SJCRH30 (cell line): ENCODE results near the gene CACNA2D3. TPM values are rescaled to one million over a fixed set of nuclear protein-coding genes. Genes with fewer than 3 reads are reported as not detected.

Source experiments
- DNase-seq, 2 experiments: peaks; one replicate each; pipeline ENCODE4 v3.0.0-alpha.2; 2015 to 2020
- H3K27ac ChIP-seq: fragments of 250-450 bp; sonication (Bioruptor Pico); 2 replicates; pipeline ENCODE4 v1.5.1; 2020; ENCODE audit warnings: mild to moderate bottlenecking, moderate library complexity
- H3K27me3 ChIP-seq: fragments of 250-450 bp; sonication (Bioruptor Pico); 2 replicates; pipeline ENCODE4 v1.5.1; 2020; ENCODE audit warnings: mild to moderate bottlenecking, moderate library complexity
- H3K36me3 ChIP-seq: fragments of 250-450 bp; sonication (Bioruptor Pico); 2 replicates; pipeline ENCODE4 v1.5.1; 2020; ENCODE audit warnings: mild to moderate bottlenecking, moderate library complexity
- H3K4me1 ChIP-seq: fragments of 250-450 bp; sonication (Bioruptor Pico); 2 replicates; pipeline ENCODE4 v1.5.1; 2020; ENCODE audit warnings: mild to moderate bottlenecking, moderate library complexity
- H3K4me3 ChIP-seq: fragments of 250-450 bp; sonication (Bioruptor Pico); 2 replicates; pipeline ENCODE4 v1.5.1; 2020; ENCODE audit warnings: mild to moderate bottlenecking, moderate library complexity
- H3K9me3 ChIP-seq: fragments of 250-450 bp; sonication (Bioruptor Pico); replicated peaks from 2 replicates; pipeline ENCODE4 v1.5.1; 2020; ENCODE audit warnings: mild to moderate bottlenecking, moderate library complexity
- total RNA-seq: library from RNA; depleted of rRNA; stranded (reverse); fragments of >200 nt; shearing (Covaris generic); gene quantifications from 2 replicates; pipeline ENCODE4 v1.2.3, GENCODE V29; 2014

The CACNA2D3 gene
- total RNA-seq, 1 experiment from 2014 or later = 0.22 TPM

GRCh38 chr3:54326951-54327350, 204.6 kb downstream of the CACNA2D3 start:
- H3K27me3 ChIP-seq = no peaks in the 10 kb centered on the region
- H3K27ac ChIP-seq = no peak overlapping the region
- no peak for DNase-seq
- no peaks in the 10 kb centered on the region for H3K9me3 ChIP-seq
- H3K4me3 ChIP-seq = no peak overlapping the region
- H3K36me3 ChIP-seq = no peaks in the 10 kb centered on the region
- H3K4me1 ChIP-seq = no peaks in the 10 kb centered on the region

DNA sequence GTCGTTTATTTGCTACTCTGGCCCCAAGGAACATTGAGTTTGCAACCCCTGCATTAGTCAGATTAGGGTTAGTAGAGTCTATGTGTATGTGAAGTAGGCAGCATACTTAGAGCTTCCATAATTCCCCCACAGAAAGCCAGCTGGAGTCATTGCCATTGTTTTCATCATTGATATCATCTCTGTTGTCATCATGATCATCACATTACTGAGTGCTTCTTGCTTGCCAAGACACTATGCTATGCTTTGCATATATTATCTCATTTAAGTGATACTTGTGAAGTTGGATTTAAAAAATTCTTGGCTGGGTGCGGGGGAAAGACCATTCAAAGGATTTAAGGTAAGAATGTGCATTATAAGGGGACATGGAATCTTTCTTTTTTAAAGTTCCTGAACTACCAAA, 209.0 kb downstream of the CACNA2D3 start:
- Histone ChIP-seq H3K36me3 (no peaks in the 10 kb centered on the region), H3K4me1 (no peaks in the 10 kb centered on the region)

DNA sequence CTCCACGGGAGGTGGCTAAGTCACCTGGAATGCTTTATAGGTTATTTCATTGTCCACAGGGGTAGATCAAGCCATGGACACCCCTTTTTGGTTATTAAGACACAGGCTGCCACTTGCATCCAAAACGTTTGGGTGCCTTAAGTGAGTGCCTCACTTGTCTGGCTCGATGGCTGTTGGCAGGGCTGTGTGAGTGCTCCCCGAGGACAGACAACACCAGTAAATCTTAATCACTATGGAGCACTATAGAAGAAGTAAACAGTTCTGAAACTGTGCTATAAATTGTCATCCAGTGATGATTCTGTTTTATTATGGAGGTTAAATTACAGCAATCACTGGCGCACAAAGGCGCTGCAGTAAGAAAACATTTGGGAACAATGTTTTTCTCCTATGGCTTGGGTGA, 215.5 kb downstream of the CACNA2D3 start:
- H3K4me3 ChIP-seq = no peak overlapping the region
- H3K4me1 ChIP-seq = no peaks in the 10 kb centered on the region
- H3K36me3 ChIP-seq = no peaks in the 10 kb centered on the region
- no peak for DNase-seq
- H3K9me3 ChIP-seq = no peaks in the 10 kb centered on the region
- no peaks in the 10 kb centered on the region for H3K27me3 ChIP-seq
- no peak overlapping the region for H3K27ac ChIP-seq

More for the DNA sequence above, 209.0 kb downstream of the CACNA2D3 start:
- no peak overlapping the region for H3K27ac ChIP-seq
- H3K4me3 ChIP-seq = no peak overlapping the region
- no peak for DNase-seq
- H3K27me3 ChIP-seq = no peaks in the 10 kb centered on the region
- H3K9me3 ChIP-seq = no peaks in the 10 kb centered on the region

DNA sequence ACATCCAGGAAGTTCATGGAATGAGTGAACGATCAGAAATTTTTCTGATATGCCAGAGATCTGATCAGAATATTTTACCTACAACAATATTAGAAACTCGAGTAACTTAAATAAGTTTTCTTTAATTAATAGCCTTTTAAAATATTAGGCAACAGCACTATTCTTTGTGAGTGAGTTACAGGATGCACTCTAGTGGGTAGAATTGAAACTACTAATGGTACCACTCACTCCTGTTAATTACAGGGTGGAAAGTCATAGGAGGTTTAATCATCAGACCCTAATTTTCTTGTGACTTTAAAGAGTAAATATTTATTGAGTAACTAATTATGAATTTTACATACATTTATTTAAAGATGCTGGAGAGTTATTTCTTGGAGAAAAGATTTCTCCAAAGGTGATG, 217.3 kb downstream of the CACNA2D3 start:
- Histone ChIP-seq H3K27me3 (no peaks in the 10 kb centered on the region), H3K9me3 (no peaks in the 10 kb centered on the region), H3K4me3 (no peak overlapping the region), H3K36me3 (no peaks in the 10 kb centered on the region), H3K27ac (no peak overlapping the region), H3K4me1 (no peaks in the 10 kb centered on the region)
- no peak for DNase-seq

DNA sequence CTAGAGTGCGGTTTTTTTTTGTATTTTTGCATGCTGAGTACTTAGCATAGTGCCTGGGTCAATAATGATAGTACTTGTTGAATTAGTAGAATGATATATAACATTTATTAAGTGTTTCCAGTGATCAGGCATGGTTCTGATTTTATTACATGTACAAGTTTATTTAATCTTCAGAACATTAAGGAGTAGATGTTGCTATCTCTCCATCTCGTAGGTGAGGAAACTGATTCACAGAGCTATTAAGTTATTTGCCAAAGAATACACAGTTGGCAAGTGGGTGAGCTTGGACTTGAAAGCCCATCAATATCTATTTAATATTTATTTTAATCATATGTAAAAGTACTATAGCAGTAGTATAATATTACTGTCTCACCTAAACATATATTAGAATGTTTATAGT, 219.5 kb downstream of the CACNA2D3 start:
- Histone ChIP-seq H3K4me1 (no peaks in the 10 kb centered on the region), H3K27me3 (no peaks in the 10 kb centered on the region), H3K36me3 (no peaks in the 10 kb centered on the region), H3K9me3 (no peaks in the 10 kb centered on the region), H3K4me3 (no peak overlapping the region), H3K27ac (no peak overlapping the region)
- no peak for DNase-seq

GRCh38 chr3:54342676-54343075, 220.3 kb downstream of the CACNA2D3 start:
- DNase-seq = no peak
- no peak overlapping the region for H3K4me3 ChIP-seq
- no peaks in the 10 kb centered on the region for H3K4me1 ChIP-seq
- no peaks in the 10 kb centered on the region for H3K27me3 ChIP-seq
- H3K36me3 ChIP-seq = no peaks in the 10 kb centered on the region
- no peaks in the 10 kb centered on the region for H3K9me3 ChIP-seq
- no peak overlapping the region for H3K27ac ChIP-seq

DNA sequence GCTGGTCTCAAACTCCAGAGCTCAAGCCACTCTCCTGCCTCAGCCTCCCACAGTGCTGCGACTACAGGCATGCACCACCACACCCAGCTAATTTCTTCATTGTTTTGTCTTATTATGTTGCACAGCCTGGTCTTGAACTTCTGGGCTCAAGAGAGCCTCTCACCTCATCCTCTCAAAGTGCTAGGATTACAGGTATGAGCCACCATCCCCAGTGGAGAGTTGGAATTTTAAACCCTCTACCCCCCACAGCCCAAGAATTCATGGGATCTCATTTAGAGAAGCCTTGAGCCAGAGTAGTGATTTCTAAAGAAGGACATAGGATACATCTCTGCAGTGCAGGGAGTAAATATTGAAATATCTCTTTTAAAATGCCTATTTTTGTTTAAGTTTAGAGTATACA, 221.1 kb downstream of the CACNA2D3 start:
- no peak for DNase-seq
- Histone ChIP-seq H3K27me3 (no peaks in the 10 kb centered on the region), H3K27ac (no peak overlapping the region), H3K4me3 (no peak overlapping the region), H3K4me1 (no peaks in the 10 kb centered on the region), H3K9me3 (no peaks in the 10 kb centered on the region), H3K36me3 (no peaks in the 10 kb centered on the region)

- Histone ChIP-seq H3K4me3 (no peak overlapping the region), H3K27ac (no peak overlapping the region), H3K27me3 (no peaks in the 10 kb centered on the region), H3K36me3 (no peaks in the 10 kb centered on the region), H3K9me3 (no peaks in the 10 kb centered on the region), H3K4me1 (no peaks in the 10 kb centered on the region)
- DNase-seq = no peak
These were observed 222.4 kb downstream of the CACNA2D3 start for GRCh38 chr3:54344601-54345231.

DNA sequence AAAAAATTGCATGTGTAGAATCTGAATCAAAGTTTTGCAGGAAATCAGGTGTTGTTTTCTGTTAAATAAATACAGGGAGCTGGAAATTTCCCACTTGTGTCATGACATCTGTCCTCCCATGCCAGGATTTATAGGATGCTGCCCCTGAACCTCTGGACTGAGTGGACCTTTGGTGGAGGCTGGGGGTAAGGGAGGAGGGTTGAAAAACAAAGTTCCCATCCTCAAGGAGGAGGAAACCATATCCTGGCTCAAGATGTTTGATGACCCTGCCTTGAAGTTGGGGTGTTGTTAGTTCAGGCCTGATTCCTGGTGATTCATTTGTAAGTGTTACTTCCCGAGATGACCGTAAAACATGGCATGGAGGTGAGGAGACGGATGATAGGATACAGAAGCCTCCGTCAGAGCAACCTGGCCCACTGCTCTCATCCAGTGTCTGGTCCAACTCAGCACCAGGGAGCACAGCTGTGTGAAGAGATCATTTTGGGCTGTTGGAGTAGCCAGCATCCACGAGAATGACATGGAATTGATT, 223.6 kb downstream of the CACNA2D3 start:
- no peak for DNase-seq
- Histone ChIP-seq H3K4me3 (no peak overlapping the region), H3K27me3 (no peaks in the 10 kb centered on the region), H3K4me1 (no peaks in the 10 kb centered on the region), H3K9me3 (no peaks in the 10 kb centered on the region), H3K36me3 (no peaks in the 10 kb centered on the region), H3K27ac (no peak overlapping the region)

DNA sequence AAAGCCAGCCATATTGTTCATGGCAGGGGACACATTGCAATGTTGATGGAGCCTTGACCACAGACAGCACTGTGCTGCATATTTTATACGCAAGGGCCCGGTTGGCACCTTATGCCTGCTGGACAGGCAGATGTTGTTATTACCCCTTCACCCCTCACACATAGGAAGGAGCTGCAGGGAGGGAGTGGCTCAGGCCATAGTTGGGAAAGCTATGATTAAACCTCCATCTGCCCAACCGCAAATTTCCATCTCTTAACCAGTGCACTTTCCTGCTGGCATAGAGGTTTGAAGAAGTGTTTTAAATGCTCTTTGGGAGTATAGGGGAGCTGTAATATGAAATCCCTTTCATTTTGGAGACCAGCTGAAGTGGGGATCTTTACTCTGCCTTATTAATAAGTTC, 224.7 kb downstream of the CACNA2D3 start:
- no peaks in the 10 kb centered on the region for H3K9me3 ChIP-seq
- no peak overlapping the region for H3K4me3 ChIP-seq
- H3K36me3 ChIP-seq = no peaks in the 10 kb centered on the region
- no peak overlapping the region for H3K27ac ChIP-seq
- H3K4me1 ChIP-seq = no peaks in the 10 kb centered on the region
- no peak for DNase-seq
- no peaks in the 10 kb centered on the region for H3K27me3 ChIP-seq

GRCh38 chr3:54347933-54348332, 225.6 kb downstream of the CACNA2D3 start:
- H3K27ac ChIP-seq = no peak overlapping the region
- no peaks in the 10 kb centered on the region for H3K4me1 ChIP-seq
- DNase-seq = no peak
- H3K9me3 ChIP-seq = no peaks in the 10 kb centered on the region
- H3K4me3 ChIP-seq = no peak overlapping the region
- H3K27me3 ChIP-seq = no peaks in the 10 kb centered on the region
- H3K36me3 ChIP-seq = no peaks in the 10 kb centered on the region

DNA sequence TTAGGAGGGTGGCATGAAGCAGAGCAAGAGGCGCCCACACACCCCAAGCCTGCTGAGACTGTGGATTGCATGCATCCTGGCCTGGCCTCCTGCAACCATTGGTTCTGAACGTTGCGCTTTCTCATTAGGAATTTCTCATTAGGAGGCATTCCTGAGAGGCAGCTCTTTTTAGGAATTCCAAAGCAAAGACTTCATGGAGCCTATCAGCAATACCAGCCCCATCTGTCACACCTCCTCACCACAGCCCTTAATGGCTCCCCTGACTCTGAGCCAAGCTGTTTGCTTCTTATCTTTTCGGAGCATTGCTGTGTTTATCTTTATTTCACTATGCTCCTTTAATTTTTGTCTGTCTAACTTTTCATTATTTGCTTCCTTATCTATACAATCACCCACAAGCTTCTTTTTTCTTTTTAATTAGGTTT, 226.9 kb downstream of the CACNA2D3 start:
- no peaks in the 10 kb centered on the region for H3K27me3 ChIP-seq
- no peaks in the 10 kb centered on the region for H3K9me3 ChIP-seq
- H3K36me3 ChIP-seq = no peaks in the 10 kb centered on the region
- DNase-seq = no peak
- no peak overlapping the region for H3K27ac ChIP-seq
- no peaks in the 10 kb centered on the region for H3K4me1 ChIP-seq
- no peak overlapping the region for H3K4me3 ChIP-seq

DNA sequence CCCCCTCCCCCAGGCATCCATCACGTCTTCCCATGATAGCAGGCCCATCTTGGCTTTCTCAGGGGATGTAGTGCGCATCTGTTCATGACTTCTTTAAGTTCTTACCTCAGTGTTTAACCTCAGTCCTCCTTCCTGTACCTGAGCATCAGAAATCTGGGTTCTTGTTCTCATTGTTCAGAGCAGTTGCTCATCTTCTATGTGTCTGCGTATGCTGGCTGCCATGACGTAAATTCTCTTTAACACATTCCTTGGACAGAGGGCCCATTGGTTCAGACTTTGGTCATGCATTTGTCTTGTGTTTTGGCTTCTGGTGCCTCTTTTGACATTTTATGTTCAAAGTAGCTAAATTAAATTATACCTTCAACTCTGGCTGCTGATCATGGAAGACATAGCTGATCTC, 227.3 kb downstream of the CACNA2D3 start:
- H3K27me3 ChIP-seq = no peaks in the 10 kb centered on the region
- H3K4me3 ChIP-seq = no peak overlapping the region
- H3K9me3 ChIP-seq = no peaks in the 10 kb centered on the region
- DNase-seq = no peak
- no peaks in the 10 kb centered on the region for H3K4me1 ChIP-seq
- no peaks in the 10 kb centered on the region for H3K36me3 ChIP-seq
- H3K27ac ChIP-seq = no peak overlapping the region

GRCh38 chr3:54353546-54353945, 231.2 kb downstream of the CACNA2D3 start:
- DNase-seq = no peak
- H3K4me3 ChIP-seq = no peak overlapping the region
- no peak overlapping the region for H3K27ac ChIP-seq
- no peaks in the 10 kb centered on the region for H3K4me1 ChIP-seq
- no peaks in the 10 kb centered on the region for H3K36me3 ChIP-seq
- H3K27me3 ChIP-seq = no peaks in the 10 kb centered on the region
- H3K9me3 ChIP-seq = no peaks in the 10 kb centered on the region

GRCh38 chr3:54353946-54354345, 231.6 kb downstream of the CACNA2D3 start:
- no peak for DNase-seq
- no peak overlapping the region for H3K4me3 ChIP-seq
- H3K27me3 ChIP-seq = no peaks in the 10 kb centered on the region
- H3K27ac ChIP-seq = no peak overlapping the region
- no peaks in the 10 kb centered on the region for H3K4me1 ChIP-seq
- H3K36me3 ChIP-seq = no peaks in the 10 kb centered on the region
- no peaks in the 10 kb centered on the region for H3K9me3 ChIP-seq

DNA sequence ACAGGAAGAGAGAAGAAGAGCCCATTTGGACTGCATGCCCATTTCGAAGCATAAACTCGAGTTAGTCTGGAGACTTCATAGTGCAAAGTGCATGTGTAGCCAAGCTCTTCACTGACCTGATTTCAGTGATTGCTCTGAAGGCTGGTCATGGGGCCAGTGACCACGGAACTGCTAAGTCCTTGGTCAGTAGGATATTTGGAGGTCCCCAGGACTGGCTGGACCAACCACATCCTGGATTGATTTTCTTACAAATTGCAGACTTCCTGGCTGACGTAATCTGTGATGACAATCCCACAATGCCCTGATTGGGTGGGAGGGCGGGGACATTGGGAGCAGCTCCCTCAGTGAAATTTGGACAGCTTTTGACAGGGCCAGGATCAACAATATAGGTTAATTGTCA, 233.4 kb downstream of the CACNA2D3 start:
- no peaks in the 10 kb centered on the region for H3K4me1 ChIP-seq
- no peak overlapping the region for H3K4me3 ChIP-seq
- no peaks in the 10 kb centered on the region for H3K27me3 ChIP-seq
- no peaks in the 10 kb centered on the region for H3K9me3 ChIP-seq
- DNase-seq = no peak
- no peak overlapping the region for H3K27ac ChIP-seq
- no peaks in the 10 kb centered on the region for H3K36me3 ChIP-seq
